Testis (tissue), 2 donors: ENCODE data around the gene WFIKKN2.

Source experiments
- CTCF ChIP-seq, 3 experiments: fragments of 450-650 bp in 2 of 3; fragments of 200-600 bp in 1 of 3; sonication (generic) in 1 of 3; IDR thresholded peaks; one replicate each; pipeline ENCODE4 v1.5.1; 2016 to 2019; ENCODE audit warnings: antibody characterized with exemption in 3 of 3, mild to moderate bottlenecking in 2 of 3, moderate library complexity in 1 of 3
- POLR2A ChIP-seq: fragments of 450-650 bp; IDR thresholded peaks from one replicate; pipeline ENCODE4 v1.6.1; 2017; ENCODE audit warnings: antibody characterized with exemption, mild to moderate bottlenecking, moderate library complexity

- no peak for TF ChIP-seq CTCF (IDR thresholded peaks at IDR 0.05)
- TF ChIP-seq POLR2A, result no peak
These were observed 7.9 kb downstream of the WFIKKN2 start for GRCh38 chr17:50843150-50843905.
